Measurements from ENCODE around the gene HAPSTR1. TPM values are rescaled to one million over a fixed set of nuclear protein-coding genes. Genes with fewer than 3 reads are reported as not detected.

The HAPSTR1 gene
- total and polyA plus RNA-seq, 2 of the 13 experiments (the other 11 are each of a cell fraction or from before 2014, with no cell fraction given), result 25.2 to 83.2 TPM

DNA sequence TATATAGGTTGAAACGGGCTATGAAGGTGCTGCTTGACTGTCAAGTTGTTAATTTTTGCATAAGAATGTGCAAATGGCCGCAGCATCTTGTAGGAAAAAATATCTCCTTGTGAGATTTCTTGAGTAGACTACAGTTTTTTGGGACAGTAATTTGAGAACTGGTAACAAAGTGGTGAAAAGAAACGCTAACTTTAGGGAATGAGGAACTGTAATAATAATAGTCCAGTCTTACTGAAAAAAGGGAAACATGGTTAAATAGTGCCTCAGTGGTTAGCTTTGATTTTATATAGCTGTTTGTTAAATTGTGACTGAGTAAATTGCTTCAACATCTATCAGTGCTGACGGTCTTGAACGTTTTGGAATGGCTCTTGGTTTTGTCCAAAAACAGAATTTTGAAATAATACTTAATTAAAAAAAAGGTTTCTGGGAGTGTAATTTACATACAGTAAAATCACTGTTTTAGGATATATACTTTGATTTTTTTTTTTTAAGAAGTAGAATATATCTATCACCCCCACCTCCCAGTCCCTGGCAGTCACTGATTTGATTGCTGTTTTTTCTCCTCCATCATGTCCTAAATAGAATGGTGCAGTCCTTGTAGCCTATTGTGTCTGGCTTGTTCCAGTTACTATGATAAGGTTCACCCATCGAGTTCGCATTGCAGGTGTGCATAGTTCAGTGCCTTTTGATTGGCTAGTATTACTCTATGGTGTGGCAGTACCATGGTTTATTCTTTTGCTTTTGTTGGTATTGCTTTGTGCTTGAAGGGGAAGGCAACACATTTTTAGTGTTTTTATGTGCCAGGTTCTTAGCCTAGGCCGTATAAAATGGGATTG is 2.8 kb downstream of the HAPSTR1 start:
- POLR2A ChIA-PET, result interaction anchor here (1.1 to 3.2 kb wide), 2 partner anchors 19 to 225 kb away, joined by 3 to 17 read pairs; partner anchors contain the start of gene CARHSP1
- TF ChIP-seq ZNF674 (CRISPR knock-in tag; IDR thresholded peaks at IDR 0.05; ENCODE audit: low read depth), result no peak
- no peak for TF ChIP-seq AFF4 (CRISPR knock-in tag; IDR thresholded peaks at IDR 0.05)
- TF ChIP-seq JARID2 (CRISPR knock-in tag; IDR thresholded peaks at IDR 0.05; ENCODE audit: insufficient replicate concordance), result no peak
- TF ChIP-seq ZNF329 (CRISPR knock-in tag; IDR thresholded peaks at IDR 0.05; ENCODE audit: low read depth), result no peak
- TF ChIP-seq RBM22 (optimal IDR thresholded peaks at IDR 0.05; ENCODE audit: low read length), result peak; percentile 90
- TF ChIP-seq ZNF224 (CRISPR knock-in tag; IDR thresholded peaks at IDR 0.05), result no peak
- TF ChIP-seq RCOR2 (CRISPR knock-in tag; IDR thresholded peaks at IDR 0.05), result no peak
- TF ChIP-seq GABPB1 (CRISPR knock-in tag; IDR thresholded peaks at IDR 0.05), result no peak
- TF ChIP-seq, protein P1, sequence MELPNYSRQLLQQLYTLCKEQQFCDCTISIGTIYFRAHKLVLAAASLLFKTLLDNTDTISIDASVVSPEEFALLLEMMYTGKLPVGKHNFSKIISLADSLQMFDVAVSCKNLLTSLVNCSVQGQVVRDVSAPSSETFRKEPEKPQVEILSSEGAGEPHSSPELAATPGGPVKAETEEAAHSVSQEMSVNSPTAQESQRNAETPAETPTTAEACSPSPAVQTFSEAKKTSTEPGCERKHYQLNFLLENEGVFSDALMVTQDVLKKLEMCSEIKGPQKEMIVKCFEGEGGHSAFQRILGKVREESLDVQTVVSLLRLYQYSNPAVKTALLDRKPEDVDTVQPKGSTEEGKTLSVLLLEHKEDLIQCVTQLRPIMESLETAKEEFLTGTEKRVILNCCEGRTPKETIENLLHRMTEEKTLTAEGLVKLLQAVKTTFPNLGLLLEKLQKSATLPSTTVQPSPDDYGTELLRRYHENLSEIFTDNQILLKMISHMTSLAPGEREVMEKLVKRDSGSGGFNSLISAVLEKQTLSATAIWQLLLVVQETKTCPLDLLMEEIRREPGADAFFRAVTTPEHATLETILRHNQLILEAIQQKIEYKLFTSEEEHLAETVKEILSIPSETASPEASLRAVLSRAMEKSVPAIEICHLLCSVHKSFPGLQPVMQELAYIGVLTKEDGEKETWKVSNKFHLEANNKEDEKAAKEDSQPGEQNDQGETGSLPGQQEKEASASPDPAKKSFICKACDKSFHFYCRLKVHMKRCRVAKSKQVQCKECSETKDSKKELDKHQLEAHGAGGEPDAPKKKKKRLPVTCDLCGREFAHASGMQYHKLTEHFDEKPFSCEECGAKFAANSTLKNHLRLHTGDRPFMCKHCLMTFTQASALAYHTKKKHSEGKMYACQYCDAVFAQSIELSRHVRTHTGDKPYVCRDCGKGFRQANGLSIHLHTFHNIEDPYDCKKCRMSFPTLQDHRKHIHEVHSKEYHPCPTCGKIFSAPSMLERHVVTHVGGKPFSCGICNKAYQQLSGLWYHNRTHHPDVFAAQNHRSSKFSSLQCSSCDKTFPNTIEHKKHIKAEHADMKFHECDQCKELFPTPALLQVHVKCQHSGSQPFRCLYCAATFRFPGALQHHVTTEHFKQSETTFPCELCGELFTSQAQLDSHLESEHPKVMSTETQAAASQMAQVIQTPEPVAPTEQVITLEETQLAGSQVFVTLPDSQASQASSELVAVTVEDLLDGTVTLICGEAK (IDR thresholded peaks at IDR 0.05), result no peak
- TF ChIP-seq, protein P1 (CRISPR knock-in tag; IDR thresholded peaks at IDR 0.05), result no peak

More for the DNA sequence above, 2.8 kb downstream of the HAPSTR1 start:
- no TSS peak for BruUV-seq (replicated peaks)
- H3K27ac ChIP-seq (ENCODE audit: extremely low read length, insufficient read depth, low read length), result no peak overlapping the region
- peak overlapping the region; percentile 97; the same call in 1 of the 2 replicates for H3K9ac ChIP-seq (ENCODE audit: insufficient read depth, low read depth, low read length)
- peaks cover 77% of the 10 kb centered on the region for H3K4me1 ChIP-seq (ENCODE audit: insufficient read depth, low read length)
- CTCF ChIA-PET (ENCODE audit: low intra/inter-chr PET ratio, low total read pairs), result no interaction called here
- FAIRE-seq, result no peak
- H3K36me3 ChIP-seq (replicated peaks in 1 of 2; ENCODE audit: control insufficient read depth in 1 of 2, insufficient read depth in 2 of 2, low read length in 2 of 2), result peaks cover 9 to 27% of the 10 kb centered on the region in 2 experiments; a peak in 4 of 5 replicates
- H3K4me3 ChIP-seq (replicated peaks in 1 of 3; ENCODE audit: insufficient read depth in 1 of 3, low read depth in 2 of 3, low read length in 3 of 3), result peak overlapping the region; percentile 95 to 98 (median 98); a peak in 5 of 6 replicates
- peaks cover 66% of the 10 kb centered on the region for H4K20me1 ChIP-seq (ENCODE audit: insufficient read depth, low read length)
- peak overlapping the region; percentile 98 for H3K4me2 ChIP-seq (ENCODE audit: low read depth, low read length)
- no peaks in the 10 kb centered on the region for H3K9me3 ChIP-seq (ENCODE audit: low read length)
- no peak overlapping the region for H2AFZ ChIP-seq (ENCODE audit: low read length)
- in situ Hi-C loops (cut with HindIII; ENCODE audit: extremely low pct_ligation_motif_present, low pct_unique_long_range_greater_than_20kb), result no loop called here
- ATAC-seq, result no peak
- no peaks in the 10 kb centered on the region; a peak in 1 of 5 replicates for H3K27me3 ChIP-seq (ENCODE audit: control insufficient read depth in 1 of 2, insufficient read depth in 2 of 2, low read length in 2 of 2)
- peaks cover 76% of the 10 kb centered on the region for H3K79me2 ChIP-seq (ENCODE audit: insufficient read depth, low read length)
- WGBS (ENCODE audit: low lambda C conversion rate), result 24% methylated on average over 8 of the region's 8 CpGs
- intact Hi-C loops (cut with micrococcal nuclease; ENCODE audit: unreplicated experiment), result loop anchor here (5.0 to 10.0 kb wide), 6 partner anchors 47 to 419 kb away; partner anchors contain the start of genes ABAT, CARHSP1 and LITAFD
- DNase-seq (ENCODE audit: low spot score), result no peak
